GM21367 (cell line): ENCODE data around the gene ACTMAP.

Experiments
- ATAC-seq: cut with Tn5 transposase; IDR thresholded peaks from one replicate; pipeline ENCODE4 v1.9.1; 2021; ENCODE audit not compliant: unreplicated experiment

The ACTMAP gene

GRCh38 chr19:40701758-40702157, 48.5 kb downstream of the ACTMAP start:
- no peak for ATAC-seq

- no peak for ATAC-seq
Observed at GRCh38 chr19:40700083-40700482, 50.2 kb downstream of the ACTMAP start.

- no peak for ATAC-seq
Observed at GRCh38 chr19:40697007-40697406, 53.3 kb downstream of the ACTMAP start.

- ATAC-seq: no peak
Observed at GRCh38 chr19:40695881-40696280, 54.4 kb downstream of the ACTMAP start.

- no peak for ATAC-seq
Observed at GRCh38 chr19:40693896-40694295, 56.4 kb downstream of the ACTMAP start.

- no peak for ATAC-seq
Observed at GRCh38 chr19:40693150-40693788, 57.0 kb downstream of the ACTMAP start.

GRCh38 chr19:40692212-40692551, 58.1 kb downstream of the ACTMAP start:
- no peak for ATAC-seq

GRCh38 chr19:40691421-40692211, 58.7 kb downstream of the ACTMAP start:
- ATAC-seq: no peak
